NCI-H1105 treated with DMSO at 0.1 percent for 48 hours (cell line): ENCODE measurements around the gene TMEM86A.

Experiments
- DNase-seq: peaks from one replicate; lab custom pipeline; 2025; lab: John Stamatoyannopoulos, UW

TMEM86A gene

DNA sequence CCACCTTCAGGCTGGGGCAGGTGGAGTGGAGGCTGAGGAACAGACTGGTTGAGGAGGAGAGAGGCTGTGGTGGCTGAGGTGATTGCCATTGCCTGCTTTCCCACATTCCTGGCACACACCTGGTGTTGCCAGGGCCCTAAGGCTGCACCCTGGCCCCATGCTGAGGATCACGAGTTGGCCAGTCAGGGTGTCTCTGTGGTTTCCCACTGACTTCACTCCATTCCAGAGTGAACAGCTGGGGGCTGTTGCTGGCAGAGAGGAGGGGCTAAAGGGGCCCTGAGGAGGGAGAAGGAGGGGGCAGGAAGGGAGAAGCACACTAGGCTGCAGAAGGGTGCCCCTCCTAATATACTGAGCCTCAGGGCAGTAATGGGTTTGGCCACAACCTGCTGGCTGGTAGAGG, 1.8 kb downstream of the TMEM86A start:
- no peak for DNase-seq

DNA sequence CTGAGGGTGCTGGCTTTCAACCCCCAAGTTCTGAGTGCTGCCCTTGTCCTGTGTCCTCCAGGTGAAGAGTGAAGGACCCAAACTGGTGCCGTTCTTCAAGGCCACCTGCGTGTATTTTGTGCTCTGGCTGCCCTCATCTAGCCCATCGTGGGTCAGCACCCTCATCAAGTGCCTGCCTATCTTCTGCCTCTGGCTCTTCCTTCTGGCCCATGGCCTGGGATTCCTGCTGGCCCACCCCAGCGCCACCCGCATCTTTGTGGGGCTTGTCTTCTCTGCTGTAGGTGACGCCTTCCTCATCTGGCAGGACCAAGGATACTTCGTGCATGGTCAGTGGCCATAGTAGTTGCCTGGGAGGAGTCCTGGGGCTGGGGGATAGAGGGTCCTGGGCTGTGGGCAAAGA, 2.3 kb downstream of the TMEM86A start:
- no peak for DNase-seq

DNA sequence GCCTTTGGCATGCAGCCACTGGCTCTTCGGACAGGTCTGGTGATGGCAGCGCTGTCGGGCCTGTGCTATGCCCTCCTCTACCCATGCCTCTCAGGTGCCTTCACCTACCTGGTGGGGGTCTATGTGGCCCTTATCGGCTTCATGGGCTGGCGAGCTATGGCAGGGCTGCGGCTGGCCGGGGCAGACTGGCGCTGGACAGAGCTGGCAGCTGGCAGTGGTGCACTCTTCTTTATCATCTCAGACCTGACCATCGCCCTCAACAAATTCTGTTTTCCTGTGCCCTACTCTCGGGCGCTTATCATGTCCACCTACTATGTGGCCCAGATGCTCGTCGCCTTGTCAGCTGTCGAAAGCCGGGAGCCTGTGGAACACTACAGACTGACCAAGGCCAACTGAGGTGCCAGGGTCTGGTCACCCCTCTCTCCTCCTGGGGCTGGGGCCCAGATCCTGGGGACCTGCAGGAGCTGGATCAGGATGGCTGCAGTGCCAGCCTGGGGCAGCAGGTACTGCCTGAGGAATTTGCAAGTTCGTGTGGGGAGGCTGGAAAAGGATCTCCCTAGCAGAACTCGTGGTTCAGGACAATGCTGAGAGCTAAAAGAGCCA, 3.1 kb downstream of the TMEM86A start:
- DNase-seq: no peak

DNA sequence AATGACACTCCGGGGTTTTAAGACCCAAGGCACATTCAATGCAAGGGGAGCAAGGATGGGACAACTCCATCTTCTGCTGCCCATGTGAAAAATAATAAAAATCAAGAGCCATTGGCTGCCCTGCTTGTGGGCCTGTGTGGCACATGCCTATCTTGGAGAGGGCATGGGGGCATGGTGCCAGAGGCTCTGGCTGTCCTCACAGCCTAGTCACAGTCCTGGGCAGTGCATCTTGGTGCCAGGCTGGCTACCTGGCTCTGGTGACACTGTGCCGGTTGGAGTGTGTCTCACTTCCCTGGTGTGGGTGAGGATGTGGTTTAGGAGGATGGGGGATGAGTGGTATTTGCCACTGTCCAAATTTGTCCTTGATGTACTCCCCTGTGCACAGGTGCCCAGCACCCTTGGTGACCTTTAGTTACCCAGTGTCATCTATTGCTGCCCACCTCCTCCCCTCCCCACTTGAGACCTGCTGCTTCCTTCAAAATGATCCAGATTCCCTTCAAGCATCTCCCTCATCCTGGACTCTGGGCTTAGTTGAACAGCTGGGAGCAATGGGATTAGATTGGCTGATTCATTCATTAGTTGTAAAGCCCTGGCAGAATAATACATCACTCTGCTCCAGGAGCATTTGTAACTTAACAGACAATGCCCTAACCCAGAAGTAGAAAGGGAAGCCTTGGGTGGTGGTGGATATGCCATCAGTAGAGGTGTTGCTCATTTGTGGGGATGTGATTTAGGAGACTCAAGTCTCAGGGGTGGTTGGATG, 4.6 kb downstream of the TMEM86A start:
- no peak for DNase-seq

DNA sequence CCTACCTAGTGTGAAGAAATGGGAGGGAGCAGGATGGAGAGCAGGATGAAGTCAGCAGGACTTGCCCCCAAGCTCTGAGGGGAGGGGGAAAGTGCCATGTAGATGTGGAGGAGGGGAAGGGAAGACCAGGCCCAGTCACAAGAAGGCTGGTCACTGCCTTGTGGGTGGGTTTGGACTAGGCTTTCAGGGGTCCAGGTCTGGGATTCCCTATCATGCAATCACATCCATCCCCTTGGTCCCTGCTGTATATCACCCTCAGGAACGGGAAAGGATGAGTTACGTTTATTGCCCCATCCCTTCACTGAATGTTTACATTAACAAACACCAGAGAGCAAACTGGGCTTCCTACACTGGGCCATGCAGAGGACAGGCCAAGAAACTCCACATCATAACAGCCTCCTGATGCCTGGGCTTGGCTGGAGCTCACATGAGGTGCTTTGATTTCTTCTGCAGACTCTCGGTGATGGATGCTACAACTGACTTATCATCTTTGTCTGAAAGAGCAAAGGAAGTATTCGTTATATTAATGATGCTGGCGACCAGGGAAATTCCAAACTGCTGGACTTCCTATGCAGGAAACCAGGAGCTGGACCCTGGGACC, 5.6 kb downstream of the TMEM86A start:
- DNase-seq: no peak

DNA sequence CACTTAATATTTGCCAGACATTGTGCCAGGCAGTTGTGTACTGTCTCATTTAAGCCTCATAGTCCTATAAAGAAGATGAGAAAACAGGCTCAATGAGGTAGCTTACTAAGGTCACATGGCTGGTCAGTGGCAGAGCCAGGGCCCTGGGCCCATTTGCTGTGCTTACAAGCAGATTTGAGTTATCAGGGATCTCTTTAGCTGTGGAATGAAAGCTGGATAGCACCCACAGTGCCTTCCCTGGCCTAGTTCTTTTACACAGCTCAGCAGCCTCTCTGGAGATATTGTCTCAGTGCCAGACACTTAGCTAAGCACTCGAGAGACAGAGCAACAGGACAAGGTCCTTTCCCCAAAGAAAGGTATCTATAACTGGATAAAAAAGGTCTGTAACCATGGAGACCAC, 6.1 kb downstream of the TMEM86A start:
- peak; percentile 27 for DNase-seq

DNA sequence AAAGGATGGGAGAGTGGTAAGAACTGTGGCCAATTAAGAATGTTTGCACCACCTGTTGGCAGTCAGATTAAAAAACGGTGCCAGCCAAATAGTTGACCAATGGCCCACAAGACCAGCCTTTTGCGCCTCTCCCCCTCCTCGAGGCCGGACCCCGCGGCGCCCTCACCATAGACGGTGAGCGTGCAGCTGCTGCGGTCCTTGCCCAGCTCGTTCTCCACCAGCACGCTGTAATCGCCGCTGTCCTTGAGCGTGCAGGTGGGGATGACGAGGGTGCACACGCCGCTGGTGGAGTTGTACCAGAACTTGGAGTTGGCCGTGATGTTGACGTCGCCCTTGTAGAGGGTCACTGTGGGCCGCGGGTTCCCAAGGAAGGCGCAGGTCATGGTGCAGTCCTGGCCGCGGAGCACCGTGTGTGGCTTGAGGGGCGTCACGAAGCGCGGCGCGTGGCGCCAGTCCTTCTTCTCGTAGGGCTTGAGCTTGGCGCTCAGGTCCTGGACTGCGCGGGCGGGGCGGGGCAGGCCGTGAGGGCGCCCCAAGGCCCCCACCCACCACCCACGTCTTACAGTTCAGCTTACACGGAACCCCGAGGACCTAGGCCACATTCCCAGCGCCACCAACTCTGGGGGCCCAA, 7.2 kb downstream of the TMEM86A start:
- peak; percentile 38 for DNase-seq

DNA sequence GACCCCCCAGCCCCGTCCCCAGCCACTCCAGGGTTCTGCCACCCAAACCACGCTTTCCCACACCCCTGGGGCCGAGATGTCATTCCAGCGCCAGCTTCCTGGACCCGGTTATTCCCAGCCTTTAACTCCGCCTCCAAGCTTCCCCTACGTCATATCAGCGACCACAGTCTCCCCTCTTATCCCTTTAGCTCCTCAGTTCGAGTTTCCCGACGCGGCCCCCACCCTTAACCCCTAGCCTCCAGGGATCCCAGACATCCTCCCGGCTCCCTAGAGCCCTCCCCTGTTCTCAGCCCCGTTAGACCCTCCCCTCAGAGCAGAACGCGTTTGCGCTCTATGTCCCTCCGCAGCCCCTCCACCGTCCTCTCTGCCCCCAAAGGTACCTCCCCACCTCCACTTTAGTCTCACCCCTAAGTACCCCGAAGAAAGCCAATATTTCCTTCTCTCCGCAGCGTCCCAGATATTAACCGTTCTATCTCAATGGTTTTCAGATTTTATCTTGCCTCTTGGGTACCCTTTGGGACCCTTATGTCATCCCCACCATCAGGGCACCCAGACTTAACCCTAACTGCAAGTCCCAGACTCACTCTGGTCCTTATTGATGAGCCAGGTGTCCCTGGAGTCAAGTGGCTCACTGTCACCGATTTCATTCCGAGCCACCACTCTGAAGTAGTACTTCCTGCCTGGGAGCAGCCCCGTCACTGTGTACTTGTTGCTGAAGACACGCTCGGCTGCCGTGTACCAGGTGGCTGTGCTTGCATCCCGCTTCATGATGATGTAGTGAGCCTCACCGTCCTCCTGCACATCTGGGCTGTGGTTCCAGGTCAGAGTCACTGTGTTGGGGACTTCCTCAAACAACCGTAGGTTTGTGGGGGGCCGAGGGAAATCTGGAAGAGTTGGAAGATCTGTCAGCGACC, 8.0 kb downstream of the TMEM86A start:
- DNase-seq: peak; percentile 66

DNA sequence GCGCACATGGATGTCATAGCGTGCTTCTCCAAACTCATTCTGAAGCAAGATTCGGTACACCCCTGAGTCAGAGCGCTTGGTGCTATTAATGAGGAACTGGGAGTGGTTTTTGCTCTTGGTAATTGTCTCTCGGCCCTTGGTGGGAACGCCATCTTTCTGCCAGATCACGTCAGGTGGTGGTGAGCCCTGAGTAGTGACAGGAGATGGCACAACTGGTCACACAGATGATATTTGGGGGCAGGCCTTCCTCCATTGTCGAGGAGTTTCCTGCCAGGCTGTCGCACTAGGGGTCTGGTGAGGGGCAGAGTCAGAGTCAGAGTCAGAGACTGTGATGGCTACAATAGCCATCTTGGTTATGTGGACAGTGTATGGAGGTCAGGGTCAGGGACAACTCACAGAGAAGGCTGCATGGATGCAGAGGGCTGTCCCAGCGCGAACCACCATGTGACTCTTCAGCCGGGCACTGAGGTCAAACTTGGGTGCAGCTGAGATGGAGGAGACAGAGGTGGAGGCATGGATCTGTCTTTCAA, 9.3 kb downstream of the TMEM86A start:
- no peak for DNase-seq

DNA sequence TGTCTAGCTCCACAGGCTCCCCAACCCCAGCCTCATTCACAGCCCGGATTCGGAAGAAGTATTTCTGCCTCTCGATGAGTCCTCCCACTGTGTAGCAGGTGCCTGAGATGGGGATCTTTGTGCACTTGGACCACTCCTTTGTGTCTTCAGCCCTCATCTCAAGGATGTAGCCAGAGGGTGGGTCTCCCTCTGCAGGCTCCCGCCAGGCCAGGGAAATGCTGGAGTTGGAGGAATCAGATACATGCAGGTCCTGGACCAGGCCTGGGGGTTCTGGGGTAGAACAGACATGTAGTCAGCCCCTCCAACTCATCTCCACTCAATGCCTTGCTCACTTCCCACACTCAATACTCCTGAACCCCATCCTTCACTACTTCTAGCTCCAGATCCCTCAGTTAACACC, 10.8 kb downstream of the TMEM86A start:
- DNase-seq: no peak

DNA sequence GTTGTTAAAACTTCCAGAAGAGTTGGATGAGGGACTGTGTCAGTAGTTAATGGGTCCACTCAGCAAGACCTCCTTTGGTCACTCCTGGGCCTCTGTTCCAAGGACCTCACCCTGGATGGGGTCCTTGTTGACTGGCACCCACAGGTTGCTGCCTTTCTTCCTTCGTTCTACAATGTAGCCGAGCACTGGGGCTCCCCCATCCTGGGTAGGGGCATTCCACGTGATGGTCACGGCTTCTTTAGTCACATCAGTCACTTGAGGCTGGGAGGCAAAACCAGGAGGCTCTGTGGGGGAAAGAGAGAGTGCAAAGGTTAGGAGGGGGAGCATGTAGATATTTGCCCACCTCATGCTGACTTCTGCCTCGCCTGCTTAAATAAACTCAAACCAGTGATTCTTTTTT, 12.0 kb downstream of the TMEM86A start:
- DNase-seq: no peak

DNA sequence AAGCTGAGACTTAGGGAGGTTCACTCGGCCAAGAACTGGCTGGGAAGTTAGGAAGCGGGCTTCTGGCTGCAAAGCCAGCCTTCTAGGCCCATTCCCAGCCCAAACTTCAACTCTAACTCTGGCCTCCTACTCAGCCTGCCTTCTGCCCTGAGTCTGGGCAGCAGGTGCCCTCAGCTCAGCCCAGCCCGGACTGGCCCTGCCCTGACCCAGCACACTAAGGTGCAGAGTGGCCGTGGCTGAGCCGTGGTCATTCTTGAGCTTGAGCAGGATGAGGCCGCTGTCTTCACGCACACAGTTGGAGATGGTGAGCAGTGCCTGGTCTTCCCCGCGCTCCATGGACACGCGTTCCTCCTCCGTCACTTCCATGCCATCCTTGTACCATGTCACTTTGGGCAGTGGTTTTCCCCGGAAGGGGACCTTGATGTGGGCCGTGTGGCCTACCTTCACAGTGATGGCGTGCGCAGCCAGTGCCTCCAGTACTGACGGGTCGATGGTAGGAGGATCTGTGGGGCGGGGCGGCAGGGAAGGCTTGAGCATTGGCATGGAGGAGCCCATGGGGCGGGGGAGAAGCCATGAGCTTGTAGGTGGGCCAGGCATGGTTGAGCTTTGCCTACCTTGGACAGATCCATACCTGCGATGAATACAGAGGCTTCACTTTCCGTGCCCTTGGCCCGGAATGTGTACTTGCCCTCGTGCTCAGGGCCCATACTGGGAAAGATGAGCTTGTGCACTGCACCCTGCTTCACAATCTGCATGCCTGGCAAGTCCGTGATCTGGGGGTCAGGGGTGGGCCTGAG, 15.3 kb downstream of the TMEM86A start:
- DNase-seq: no peak

DNA sequence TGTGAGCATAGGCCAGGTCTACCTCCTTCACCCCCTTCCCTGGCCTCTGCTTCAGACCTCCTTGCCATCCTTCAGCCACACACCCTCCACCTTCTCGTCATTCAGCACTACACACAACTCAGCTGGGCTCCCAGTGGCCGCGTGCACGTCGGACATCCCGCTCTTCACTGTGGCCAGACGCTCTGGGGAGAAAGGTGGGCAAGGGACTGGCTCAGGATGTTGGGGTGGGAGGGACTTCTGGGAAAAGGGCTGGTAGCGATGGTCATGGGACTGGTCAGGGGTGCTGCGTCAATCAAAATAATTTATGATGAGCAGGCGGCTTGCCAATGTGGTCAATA, 15.8 kb downstream of the TMEM86A start:
- no peak for DNase-seq

DNA sequence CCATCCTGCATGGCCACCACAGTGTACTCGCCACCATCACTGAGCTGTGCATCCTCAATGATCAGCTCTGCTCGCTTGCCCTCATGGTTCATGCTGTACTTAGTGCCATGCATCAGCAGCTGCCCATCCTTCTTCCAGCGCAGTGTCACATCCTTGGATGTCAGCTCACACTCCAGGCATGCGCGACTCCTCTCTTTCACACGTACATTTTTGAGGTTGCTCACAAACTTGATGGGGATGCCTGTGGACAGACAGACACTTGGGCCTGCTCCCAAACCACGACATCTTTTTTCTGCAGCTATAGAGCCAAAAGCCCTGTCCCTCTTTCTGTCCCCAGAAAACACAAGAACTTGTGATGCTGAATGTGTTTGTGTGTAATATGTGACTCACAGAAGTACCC, 16.9 kb downstream of the TMEM86A start:
- no peak for DNase-seq

DNA sequence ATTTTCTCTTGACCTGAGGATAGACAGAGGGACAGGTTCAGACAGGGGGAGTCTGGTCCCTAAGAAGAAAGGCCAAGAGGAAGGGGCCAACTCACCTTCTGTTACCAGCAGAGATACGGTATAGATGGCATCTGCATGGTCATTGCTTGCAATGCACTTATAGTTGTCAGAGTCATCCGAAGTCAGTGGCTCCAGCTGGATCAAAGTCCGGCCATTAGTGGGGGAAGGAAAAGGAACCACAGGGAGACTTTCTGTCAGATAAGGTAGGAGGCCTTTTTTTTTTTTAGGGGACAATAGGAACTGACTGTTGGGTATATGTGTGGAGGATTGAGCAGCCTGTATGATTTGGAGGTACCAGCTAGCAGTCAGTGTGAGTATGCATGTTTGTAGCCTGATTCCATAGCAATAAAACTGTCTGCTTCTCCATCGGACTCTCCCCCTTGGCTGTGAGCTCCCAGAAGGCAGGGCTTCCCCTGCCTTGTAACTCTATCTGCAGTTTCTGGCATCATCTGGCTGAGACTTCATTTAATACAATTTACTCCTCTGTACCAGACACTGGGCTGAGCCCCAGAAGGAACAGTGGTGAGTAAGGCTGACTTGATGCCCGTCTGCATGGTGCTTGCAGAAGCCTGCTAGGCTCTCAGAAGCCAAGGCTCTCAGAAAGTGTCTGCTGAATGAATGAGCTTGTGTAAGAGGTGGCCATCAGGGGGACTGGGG, 21.7 kb downstream of the TMEM86A start:
- no peak for DNase-seq

DNA sequence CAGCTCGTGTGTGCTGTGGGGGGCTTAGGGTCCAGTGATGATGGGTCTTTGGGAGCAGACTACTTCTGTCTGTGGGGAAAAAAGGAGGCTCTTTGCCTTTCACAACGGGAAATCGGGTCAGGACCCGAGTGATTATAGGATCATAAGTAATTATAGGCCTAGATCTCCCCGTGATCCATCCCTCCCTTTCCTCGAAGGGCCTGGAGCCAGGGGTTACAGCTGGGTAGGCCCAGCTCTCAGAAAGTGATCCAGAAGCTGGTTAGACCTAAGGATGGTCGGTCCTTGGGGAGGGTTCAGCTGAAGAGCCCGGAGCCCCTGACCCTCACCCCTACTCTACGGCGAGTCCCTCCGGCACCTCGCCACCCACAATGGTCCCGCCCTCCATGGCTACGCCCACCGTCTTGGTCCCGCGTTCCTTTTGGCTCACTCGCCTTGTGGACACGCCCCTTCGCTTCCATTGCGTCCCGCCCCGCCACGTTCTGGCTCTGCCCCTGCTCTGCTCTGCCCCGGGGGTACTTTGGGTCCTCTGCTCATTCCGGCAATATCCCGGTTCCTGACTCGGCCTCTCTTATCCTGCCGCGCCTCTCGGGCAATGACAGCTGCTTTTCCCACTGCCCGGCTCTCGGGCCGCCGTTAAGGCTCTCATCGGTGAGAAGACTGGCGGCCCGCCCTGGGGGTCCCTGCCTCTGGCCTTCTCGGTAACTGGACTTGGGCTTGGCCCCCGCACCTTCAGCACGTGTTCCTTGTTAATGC, 22.4 kb downstream of the TMEM86A start:
- DNase-seq: peak; percentile 88

DNA sequence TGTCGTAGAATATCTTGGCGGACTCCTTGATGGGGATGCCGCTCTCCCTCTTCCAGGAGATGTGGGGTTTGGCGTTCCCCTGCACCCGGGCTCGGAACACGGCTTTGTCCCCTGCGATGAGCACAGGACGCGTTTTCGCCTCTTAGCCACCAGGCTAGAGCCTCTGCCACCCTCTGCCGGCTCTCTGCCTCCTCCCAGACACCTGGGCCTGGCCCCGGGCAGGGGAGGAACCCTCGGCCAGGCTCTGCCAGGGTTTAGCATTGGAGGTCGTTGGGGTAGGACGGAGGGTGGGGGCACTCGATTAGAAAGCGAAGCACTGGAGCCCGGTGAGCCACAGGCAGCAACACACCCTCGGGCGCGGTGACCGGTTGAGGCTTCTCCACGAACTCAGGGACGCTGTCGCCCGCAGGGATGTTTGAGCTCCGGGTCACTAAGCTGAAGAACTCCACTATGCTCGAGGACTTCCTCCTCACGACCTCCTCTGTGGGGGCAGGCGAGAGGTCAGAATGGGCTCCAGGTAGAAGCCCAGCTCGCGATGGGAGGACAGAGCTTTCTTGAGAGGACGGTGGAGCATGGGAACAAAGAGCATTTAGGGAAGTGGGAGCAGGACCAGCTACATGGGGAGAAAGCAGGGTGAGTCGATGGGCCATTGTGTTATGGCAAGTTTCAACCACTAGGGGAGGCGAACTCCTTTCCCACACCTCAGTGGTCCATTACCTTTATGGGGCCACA, 23.1 kb downstream of the TMEM86A start:
- peak; percentile 71 for DNase-seq

DNA sequence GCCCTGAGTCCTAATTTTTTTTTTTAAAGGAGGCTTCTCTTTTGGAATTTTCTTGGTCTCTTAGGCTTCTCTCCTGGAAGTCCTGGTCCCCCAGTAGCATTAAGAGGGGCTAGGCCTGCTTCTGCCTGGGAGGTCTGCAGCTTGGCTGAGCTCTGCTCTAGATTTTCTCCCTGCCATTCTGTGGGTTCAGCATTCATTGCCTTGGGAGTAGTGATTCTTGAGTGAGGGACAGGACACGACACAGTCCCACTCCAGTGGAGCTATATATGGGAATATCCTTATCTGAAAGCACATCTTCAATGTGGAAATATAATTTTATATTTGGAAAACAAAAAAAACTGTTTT, 23.7 kb downstream of the TMEM86A start:
- no peak for DNase-seq

DNA sequence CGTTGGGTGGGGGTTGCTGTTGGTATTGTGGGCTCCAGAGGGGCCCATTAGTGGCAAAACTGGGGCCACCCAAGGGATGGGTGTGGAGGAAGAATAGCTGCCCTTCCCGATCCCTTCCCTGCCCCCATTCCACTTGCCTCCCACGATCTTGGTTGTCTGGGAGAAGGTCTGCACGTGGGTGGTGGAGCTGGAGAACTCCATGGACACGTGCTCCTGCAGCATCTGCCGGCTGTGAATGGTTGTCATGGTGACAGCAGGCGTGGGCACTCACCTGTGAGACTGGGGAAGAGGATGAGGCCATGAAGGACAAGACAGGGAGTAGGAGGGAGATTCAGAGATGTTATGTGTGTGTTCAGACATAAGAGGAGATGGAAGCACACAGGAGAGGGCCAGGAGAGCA, 25.4 kb downstream of the TMEM86A start:
- DNase-seq: peak; percentile 67
